Neural progenitor cell (in vitro differentiated cells): ENCODE data around the gene R3HCC1L.

Experiments
- EZH2 ChIP-seq: fragments of 200-600 bp; sonication (generic); IDR thresholded peaks from 2 replicates; pipeline ENCODE4 v1.6.1; 2017; ENCODE audit warnings: antibody characterized with exemption, mild to moderate bottlenecking, moderate library complexity
- EZH2phosphoT487 ChIP-seq: fragments of 200-600 bp; sonication (generic); IDR thresholded peaks from 2 replicates; pipeline ENCODE4 v1.6.1; 2017; ENCODE audit warnings: antibody characterized with exemption
- TF ChIP-seq, protein P1 (sequence below): fragments of 200-600 bp; sonication (generic); IDR thresholded peaks from 2 replicates; pipeline ENCODE4 v1.5.1; 2017; ENCODE audit warnings: antibody characterized with exemption, mild to moderate bottlenecking

DNA sequence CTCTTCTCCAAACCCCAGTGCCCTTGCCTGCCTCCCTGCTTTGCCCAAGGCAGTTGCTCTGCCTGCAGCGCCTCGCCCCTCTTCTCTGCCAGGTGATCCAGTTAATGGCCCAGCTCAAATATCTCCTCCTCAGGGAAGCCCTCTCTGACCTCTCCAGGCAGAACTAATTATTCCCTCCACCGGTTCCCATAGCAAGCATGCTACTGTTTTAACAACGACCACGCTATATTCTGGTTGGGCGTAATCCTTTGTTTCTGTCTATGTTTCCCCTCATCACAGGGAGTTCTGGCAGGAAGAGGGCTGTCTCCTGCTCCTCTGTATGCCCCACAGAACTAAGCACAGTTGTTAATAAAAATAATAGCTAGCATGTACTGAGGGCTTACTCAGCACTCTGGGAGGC lies 36.8 kb upstream of the R3HCC1L start:
- TF ChIP-seq EZH2 (no peak), EZH2phosphoT487 (no peak)
- TF ChIP-seq, protein P1, sequence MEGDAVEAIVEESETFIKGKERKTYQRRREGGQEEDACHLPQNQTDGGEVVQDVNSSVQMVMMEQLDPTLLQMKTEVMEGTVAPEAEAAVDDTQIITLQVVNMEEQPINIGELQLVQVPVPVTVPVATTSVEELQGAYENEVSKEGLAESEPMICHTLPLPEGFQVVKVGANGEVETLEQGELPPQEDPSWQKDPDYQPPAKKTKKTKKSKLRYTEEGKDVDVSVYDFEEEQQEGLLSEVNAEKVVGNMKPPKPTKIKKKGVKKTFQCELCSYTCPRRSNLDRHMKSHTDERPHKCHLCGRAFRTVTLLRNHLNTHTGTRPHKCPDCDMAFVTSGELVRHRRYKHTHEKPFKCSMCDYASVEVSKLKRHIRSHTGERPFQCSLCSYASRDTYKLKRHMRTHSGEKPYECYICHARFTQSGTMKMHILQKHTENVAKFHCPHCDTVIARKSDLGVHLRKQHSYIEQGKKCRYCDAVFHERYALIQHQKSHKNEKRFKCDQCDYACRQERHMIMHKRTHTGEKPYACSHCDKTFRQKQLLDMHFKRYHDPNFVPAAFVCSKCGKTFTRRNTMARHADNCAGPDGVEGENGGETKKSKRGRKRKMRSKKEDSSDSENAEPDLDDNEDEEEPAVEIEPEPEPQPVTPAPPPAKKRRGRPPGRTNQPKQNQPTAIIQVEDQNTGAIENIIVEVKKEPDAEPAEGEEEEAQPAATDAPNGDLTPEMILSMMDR: no peak
